Aorta (tissue), 5 donors: ENCODE measurements around the gene ABCA13. TPM values are rescaled to one million over a fixed set of nuclear protein-coding genes. Genes with fewer than 3 reads are reported as not detected.

Experiments used
- ATAC-seq: fragments of 200-7000 bp; cut with Tn5 transposase; one replicate; pipeline ENCODE4 v1.9.1; 2022; ENCODE audit warnings: moderate library complexity; ENCODE audit not compliant: low FRiP score
- DNase-seq, 2 donors: peaks; one replicate each; pipeline ENCODE4 v3.0.0-alpha.2; 2020
- H3K27ac ChIP-seq, 2 donors: one replicate each; pipeline ENCODE4 v1.5.1; 2013; ENCODE audit warnings: low read length in 2 of 2, mild to moderate bottlenecking in 2 of 2, moderate library complexity in 2 of 2, control low read depth in 1 of 2, inconsistent platforms in 1 of 2, low read depth in 1 of 2
- H3K27me3 ChIP-seq, 2 donors: one replicate each; pipeline ENCODE4 v1.6.1; 2013; ENCODE audit warnings: control low read depth in 1 of 2, low read length in 1 of 2, mild to moderate bottlenecking in 1 of 2, moderate library complexity in 1 of 2; ENCODE audit not compliant: insufficient read depth in 2 of 2, control insufficient read depth in 1 of 2
- H3K36me3 ChIP-seq, 2 donors: one replicate each; pipeline ENCODE4 v1.6.1; 2013; ENCODE audit warnings: control low read depth in 1 of 2, low read length in 1 of 2, mild to moderate bottlenecking in 1 of 2; ENCODE audit not compliant: insufficient read depth in 2 of 2, control insufficient read depth in 1 of 2
- H3K4me1 ChIP-seq, 2 donors: one replicate each; pipeline ENCODE4 v1.6.1; 2013; ENCODE audit warnings: low read length in 2 of 2, control low read depth in 1 of 2, mild to moderate bottlenecking in 1 of 2, moderate library complexity in 1 of 2; ENCODE audit not compliant: insufficient read depth in 2 of 2, control insufficient read depth in 1 of 2
- H3K4me3 ChIP-seq, 2 donors: one replicate each; pipeline ENCODE4 v1.5.1; 2013; ENCODE audit warnings: low read length in 2 of 2, control low read depth in 1 of 2, mild to moderate bottlenecking in 1 of 2
- H3K9me3 ChIP-seq: one replicate; pipeline ENCODE4 v1.6.1; 2013; ENCODE audit warnings: mild to moderate bottlenecking, low read length; ENCODE audit not compliant: control insufficient read depth
- WGBS, 2 donors: extraction: QIAGEN DNeasy Blood & Tissue Kit; methylation state at CpG; one replicate each; pipeline ENCODE4 v1.1.7; 2013; 5-methylcytosine and 5-hydroxymethylcytosine counted together
- intact Hi-C, 2 donors: fragments of 100-400 bp; cut with DNase I; formaldehyde crosslinking; loops; one replicate each; pipeline versions ENCODE4 v1.14.2 to v1.15.0; 2022
- polyA plus RNA-seq, 2 donors: library from polyadenylated mRNA; stranded (reverse); fragments of 200-250 nt; gene quantifications; one replicate each; pipeline ENCODE4 v1.2.3, GENCODE V29; 2013
- total RNA-seq, 2 donors: library from RNA; stranded (reverse); fragmentation: NEBNext Ultra II Directional; extraction: Animal tissue kit (Norgen Biotek cat#: 25700); gene quantifications; one replicate each; pipeline ENCODE4 v1.2.1, GENCODE V29; 2021
- donor health status: healthy with polysubstance abuse.
- donor health status: Bipolar disorder and iron deficiency.
- donor health status: DM: no; HTN: no; CAD: no.
- donor health status: DM: no; HTN: no; CAD: no.
- donor health status: DM: yes; HTN: yes; CAD: no.

Gene ABCA13
- total and polyA plus RNA-seq, 4 donors = 0.06 to 0.12 TPM; not detected in 2

DNA sequence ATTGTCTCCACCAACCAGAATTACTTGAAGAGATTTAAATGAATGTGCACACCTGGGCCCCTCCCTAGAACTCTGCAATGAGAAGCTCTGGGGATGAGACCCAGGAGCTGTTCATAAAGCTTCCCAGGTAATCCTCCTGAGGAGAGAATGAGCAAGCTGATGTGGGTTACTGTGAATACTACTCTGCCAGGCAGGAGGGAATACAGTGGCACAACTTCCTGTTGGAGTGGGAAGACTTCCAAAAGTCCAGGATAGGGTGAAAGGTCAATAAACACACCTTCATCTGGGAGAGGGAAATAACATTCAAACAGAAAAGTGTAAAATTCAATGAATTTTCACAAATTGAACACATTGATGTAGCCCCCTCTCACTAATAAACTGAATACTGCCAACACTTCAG is 351.4 kb downstream of the ABCA13 start:
- Histone ChIP-seq H3K4me1 (no peaks in the 10 kb centered on the region), H3K4me3 (no peak overlapping the region), H3K9me3 (no peaks in the 10 kb centered on the region), H3K27me3 (no peaks in the 10 kb centered on the region), H3K36me3 (no peaks in the 10 kb centered on the region), H3K27ac (no peak overlapping the region)
- intact Hi-C loops = no loop called here
- DNase-seq (no peak), ATAC-seq (no peak)

DNA sequence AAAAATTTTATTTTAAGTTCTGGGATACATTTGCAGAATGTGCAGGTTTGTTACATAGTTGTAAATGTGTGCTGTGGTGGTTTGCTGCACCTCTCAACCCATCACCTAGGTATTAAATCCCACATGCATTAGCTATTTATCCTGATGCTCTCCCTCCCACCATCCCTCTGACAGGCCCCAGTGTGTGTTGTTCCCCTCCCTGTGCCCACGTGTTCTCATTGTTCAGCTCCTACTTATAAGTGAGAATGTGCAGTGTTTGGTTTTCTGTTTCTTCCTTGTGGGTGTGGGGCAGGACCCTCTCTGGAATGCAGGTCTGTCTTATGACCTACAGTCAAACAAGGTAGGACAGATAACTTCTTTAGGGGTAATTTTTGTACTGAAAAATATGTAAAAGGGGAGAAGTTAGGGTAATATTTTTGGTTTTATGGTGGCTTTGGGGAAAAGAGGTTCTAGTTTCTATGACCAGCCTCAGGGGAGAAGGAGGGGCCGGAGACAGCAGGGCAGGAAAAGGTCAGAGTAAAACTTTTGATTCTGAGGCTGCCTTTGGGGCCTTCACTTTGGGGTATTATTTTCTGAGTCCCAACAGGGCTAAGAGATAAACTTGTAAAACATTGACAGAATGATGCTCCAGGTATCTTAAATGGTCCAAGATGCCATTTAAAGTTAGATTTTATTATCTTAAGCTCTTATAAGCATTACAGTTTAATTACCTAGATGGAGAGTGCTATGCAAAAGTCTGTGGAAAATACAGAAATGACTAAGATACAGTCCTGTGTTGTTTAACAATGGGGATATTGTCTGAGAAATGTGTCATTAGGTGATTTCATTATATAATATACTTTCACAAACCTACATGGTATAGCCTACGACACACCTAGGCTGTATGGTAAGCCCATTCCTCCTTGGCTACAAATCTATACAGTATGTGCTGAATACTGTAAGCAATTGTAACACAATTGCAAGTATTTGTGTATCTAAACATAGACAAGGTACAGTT is 354.8 kb downstream of the ABCA13 start:
- ATAC-seq (no peak), DNase-seq (no peak)
- intact Hi-C loops = no loop called here
- Histone ChIP-seq H3K4me1 (no peaks in the 10 kb centered on the region), H3K4me3 (no peak overlapping the region), H3K27me3 (no peaks in the 10 kb centered on the region), H3K36me3 (no peaks in the 10 kb centered on the region), H3K9me3 (no peaks in the 10 kb centered on the region), H3K27ac (no peak overlapping the region)
- 42 to 43% methylated on average over 3 of the region's 3 CpGs for WGBS, 2 donors

DNA sequence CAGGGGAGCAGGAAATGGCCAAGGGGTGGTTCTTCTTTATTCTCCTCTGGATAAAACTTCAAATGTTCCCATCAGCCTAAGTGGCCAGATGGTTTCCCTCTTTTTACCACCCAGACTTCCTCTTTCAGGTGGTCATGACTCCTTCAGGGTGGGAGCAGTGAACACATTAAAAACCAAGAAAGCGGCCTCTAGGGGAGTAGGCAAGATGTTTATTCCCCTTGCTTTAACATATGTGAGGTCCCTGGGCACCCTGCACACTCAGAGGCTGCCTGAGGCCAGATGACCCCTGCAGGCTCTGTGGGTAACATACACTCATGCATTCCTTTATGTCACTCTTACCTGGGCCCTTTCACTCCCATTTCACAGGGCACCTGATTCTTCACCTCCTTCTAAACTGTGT is 357.4 kb downstream of the ABCA13 start:
- DNase-seq (no peak), ATAC-seq (no peak)
- no peak overlapping the region for H3K27ac ChIP-seq
- H3K27me3 ChIP-seq = no peaks in the 10 kb centered on the region
- H3K9me3 ChIP-seq = no peaks in the 10 kb centered on the region
- H3K4me3 ChIP-seq = no peak overlapping the region
- H3K36me3 ChIP-seq = no peaks in the 10 kb centered on the region
- intact Hi-C loops = no loop called here
- 31% methylated on average over 1 of the region's 1 CpG for WGBS, 2 donors
- no peaks in the 10 kb centered on the region for H3K4me1 ChIP-seq

DNA sequence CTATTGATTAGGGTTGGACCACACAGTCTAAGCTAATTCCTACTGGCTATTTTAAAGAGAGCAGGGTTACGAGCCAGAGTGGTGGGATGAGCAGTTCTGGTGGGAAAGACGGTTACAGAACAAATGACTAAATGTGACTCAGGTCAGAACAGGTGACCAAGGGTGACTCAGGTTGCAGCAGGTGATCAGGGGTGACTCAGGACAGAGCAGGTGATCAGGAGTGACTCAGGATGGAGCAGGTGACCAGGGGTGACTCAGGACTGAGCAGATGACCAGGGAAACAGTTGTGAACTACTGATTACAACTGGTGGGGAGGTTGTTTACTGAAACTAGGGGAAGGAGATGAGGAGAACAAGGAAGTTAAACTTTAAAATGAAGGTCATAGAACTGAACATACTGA is 366.3 kb downstream of the ABCA13 start:
- H3K4me3 ChIP-seq = no peak overlapping the region
- no peak overlapping the region for H3K27ac ChIP-seq
- DNase-seq (no peak), ATAC-seq (no peak)
- H3K4me1 ChIP-seq = no peaks in the 10 kb centered on the region
- 82 to 87% methylated on average over 2 of the region's 2 CpGs for WGBS, 2 donors
- H3K36me3 ChIP-seq = no peaks in the 10 kb centered on the region
- H3K9me3 ChIP-seq = peaks cover 6% of the 10 kb centered on the region
- no peaks in the 10 kb centered on the region for H3K27me3 ChIP-seq
- intact Hi-C loops = no loop called here

DNA sequence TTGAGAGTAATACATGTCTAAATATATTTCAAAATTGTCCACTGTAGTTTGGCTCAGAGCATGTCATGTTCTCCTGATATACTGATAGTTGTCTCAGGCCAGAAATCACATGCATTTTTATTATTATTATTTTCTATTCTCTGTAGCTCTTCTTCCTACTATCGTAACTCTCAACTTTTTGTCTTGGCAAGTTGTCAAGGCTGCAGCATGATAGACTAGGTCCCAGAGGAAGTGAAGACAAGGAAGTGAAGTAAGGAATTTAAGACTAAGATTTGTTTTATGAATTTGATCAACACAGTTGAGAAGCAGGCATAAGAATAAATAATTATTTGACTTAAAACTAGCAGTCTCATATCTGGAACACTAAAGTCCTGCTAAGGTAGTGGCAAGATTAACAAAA is 369.5 kb downstream of the ABCA13 start:
- ATAC-seq = no peak
- H3K27me3 ChIP-seq = no peaks in the 10 kb centered on the region
- no peak overlapping the region for H3K27ac ChIP-seq
- H3K4me3 ChIP-seq = no peak overlapping the region
- DNase-seq = no peak
- peaks cover 4% of the 10 kb centered on the region for H3K9me3 ChIP-seq
- no peaks in the 10 kb centered on the region for H3K36me3 ChIP-seq
- 9 to 30% methylated on average over 1 of the region's 1 CpG for WGBS, 2 donors
- no peaks in the 10 kb centered on the region for H3K4me1 ChIP-seq
- intact Hi-C loops = no loop called here

DNA sequence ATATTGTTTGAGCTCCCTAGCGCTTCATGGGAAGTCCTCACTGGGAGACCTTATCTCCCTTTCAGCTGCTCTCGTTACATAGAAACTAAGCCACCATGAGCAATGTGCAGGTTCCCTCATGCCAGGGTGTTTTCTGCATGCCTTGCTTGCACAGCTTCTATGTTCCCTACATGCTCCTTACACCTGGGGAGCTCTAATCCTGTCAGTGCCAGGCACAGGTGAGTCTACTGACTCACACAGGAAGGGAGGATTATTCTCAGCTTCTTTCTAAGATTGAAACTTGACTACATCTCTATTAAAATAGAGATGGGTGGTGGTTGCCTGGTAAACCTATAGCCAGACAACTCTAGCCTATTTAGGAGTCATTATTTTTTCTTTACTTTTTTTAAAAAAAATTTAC is 377.4 kb downstream of the ABCA13 start:
- DNase-seq = no peak
- H3K9me3 ChIP-seq = no peaks in the 10 kb centered on the region

DNA sequence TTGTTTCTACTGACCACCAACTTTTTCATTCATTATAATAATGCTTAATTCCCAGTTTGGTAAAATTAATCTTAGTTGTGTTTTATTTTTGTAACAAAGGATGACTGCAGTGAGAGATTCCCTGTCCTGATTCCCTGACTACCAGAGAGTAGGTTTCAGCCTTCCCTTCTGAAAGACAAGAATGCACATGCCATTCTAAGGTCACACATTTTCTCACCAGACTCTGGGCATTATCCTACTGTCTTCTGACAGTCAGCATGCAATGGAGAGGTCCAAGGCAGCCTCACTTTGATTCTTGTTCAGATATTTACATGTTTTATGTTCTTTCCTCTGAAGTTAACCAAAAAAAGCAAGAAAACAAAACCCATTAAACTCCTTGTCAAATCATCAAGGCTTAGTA is 380.4 kb downstream of the ABCA13 start:
- no peaks in the 10 kb centered on the region for H3K36me3 ChIP-seq
- no peak overlapping the region for H3K4me3 ChIP-seq
- no peaks in the 10 kb centered on the region for H3K4me1 ChIP-seq
- ATAC-seq (no peak), DNase-seq (no peak)
- H3K9me3 ChIP-seq = no peaks in the 10 kb centered on the region
- intact Hi-C loops = no loop called here
- no peak overlapping the region for H3K27ac ChIP-seq
- H3K27me3 ChIP-seq = no peaks in the 10 kb centered on the region

More for the DNA sequence above, 377.4 kb downstream of the ABCA13 start:
- no peak overlapping the region for H3K27ac ChIP-seq
- H3K4me1 ChIP-seq = no peaks in the 10 kb centered on the region
- no peak overlapping the region for H3K4me3 ChIP-seq
- no peak for ATAC-seq
- no peaks in the 10 kb centered on the region for H3K36me3 ChIP-seq
- H3K27me3 ChIP-seq = no peaks in the 10 kb centered on the region
- intact Hi-C loops = no loop called here
- whole genome bisulfite sequencing, 2 donors = 80 to 83% methylated on average over 2 of the region's 2 CpGs

DNA sequence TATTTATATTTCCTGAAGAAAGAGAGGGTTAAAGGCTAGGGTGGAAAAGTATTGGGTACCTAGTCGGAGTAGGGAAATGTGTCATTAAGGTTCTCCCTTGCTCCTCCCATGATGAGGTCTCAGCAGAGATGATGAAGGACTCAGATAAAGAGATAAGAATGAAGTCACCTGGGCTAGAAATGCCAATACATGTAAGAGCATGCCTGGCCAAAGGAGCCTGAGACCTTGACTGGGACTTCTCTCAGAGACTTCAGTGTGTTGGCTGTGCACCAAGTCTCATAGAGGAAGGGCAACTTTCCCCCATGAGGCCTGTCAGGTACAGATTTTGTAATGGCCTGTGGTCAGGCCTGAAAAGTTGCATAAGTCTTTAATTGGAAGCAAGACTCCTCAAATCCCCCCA is 392.1 kb downstream of the ABCA13 start:
- ATAC-seq (no peak), DNase-seq (no peak)
- Histone ChIP-seq H3K4me3 (no peak overlapping the region), H3K27me3 (no peaks in the 10 kb centered on the region), H3K4me1 (no peaks in the 10 kb centered on the region), H3K9me3 (peaks cover 4% of the 10 kb centered on the region), H3K36me3 (no peaks in the 10 kb centered on the region), H3K27ac (no peak overlapping the region)
- intact Hi-C loops = no loop called here
- 72 to 84% methylated on average over 1 of the region's 1 CpG for WGBS, 2 donors

DNA sequence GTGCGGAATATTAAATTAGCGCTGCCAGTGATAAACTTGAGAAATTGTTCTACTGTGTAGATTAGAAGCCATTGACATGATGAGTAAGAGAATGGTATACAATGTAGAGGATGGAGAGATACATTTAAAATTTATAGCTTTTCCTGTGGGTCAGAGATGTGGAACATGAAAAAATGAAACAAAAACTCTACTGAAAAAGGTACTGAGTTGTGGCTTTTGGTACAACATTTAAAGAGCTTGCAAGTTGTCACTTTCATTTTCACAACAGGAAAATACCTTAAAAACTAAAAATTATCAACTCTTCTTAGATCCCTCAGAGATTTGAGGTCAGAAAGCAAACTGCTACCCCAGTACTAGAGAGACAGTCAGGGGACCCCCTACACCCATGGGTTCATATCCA is 404.3 kb downstream of the ABCA13 start:
- Histone ChIP-seq H3K36me3 (no peaks in the 10 kb centered on the region), H3K4me3 (no peak overlapping the region), H3K27me3 (no peaks in the 10 kb centered on the region), H3K27ac (no peak overlapping the region), H3K4me1 (no peaks in the 10 kb centered on the region), H3K9me3 (no peaks in the 10 kb centered on the region)
- 95 to 98% methylated on average over 2 of the region's 2 CpGs for WGBS, 2 donors
- intact Hi-C loops = no loop called here
- DNase-seq (no peak), ATAC-seq (no peak)
